ENCODE results near the gene ESAM.

ESAM gene

GRCh38 chr11:124769806-124770774 lies 8.0 kb upstream of the ESAM start:
- no peak overlapping the region for H3K27ac ChIP-seq

GRCh38 chr11:124768914-124769313 lies 6.8 kb upstream of the ESAM start:
- TF ChIP-seq CTCF (conservative IDR thresholded peaks at IDR 0.05): no peak
- TF ChIP-seq ZFX (IDR thresholded peaks at IDR 0.05): no peak
- no peak overlapping the region for H3K27ac ChIP-seq

More at GRCh38 chr11:124769806-124770774, 8.0 kb upstream of the ESAM start:
- TF ChIP-seq ZFX (IDR thresholded peaks at IDR 0.05): no peak
- TF ChIP-seq CTCF (conservative IDR thresholded peaks at IDR 0.05): no peak

GRCh38 chr11:124766156-124766555 lies 4.1 kb upstream of the ESAM start:
- no peak overlapping the region for H3K27ac ChIP-seq
- no peak for TF ChIP-seq ZFX (IDR thresholded peaks at IDR 0.05)

GRCh38 chr11:124763156-124763947 lies 1.3 kb upstream of the ESAM start:
- peak overlapping the region; percentile 53 for H3K27ac ChIP-seq

GRCh38 chr11:124762624-124763155 lies 600 bp upstream of the ESAM start:
- TF ChIP-seq CTCF (conservative IDR thresholded peaks at IDR 0.05): no peak
- no peak for TF ChIP-seq ZFX (IDR thresholded peaks at IDR 0.05)
- H3K27ac ChIP-seq: peak overlapping the region; percentile 14; the same call in 1 of the 2 replicates

More at GRCh38 chr11:124763156-124763947, 1.3 kb upstream of the ESAM start:
- TF ChIP-seq ZFX (IDR thresholded peaks at IDR 0.05): no peak
- TF ChIP-seq CTCF (conservative IDR thresholded peaks at IDR 0.05): peak; percentile 93

- TF ChIP-seq ZFX (IDR thresholded peaks at IDR 0.05): no peak
- TF ChIP-seq CTCF (conservative IDR thresholded peaks at IDR 0.05): no peak
- no peak overlapping the region for H3K27ac ChIP-seq
These were observed 587 bp downstream of the ESAM start for GRCh38 chr11:124761301-124762104.

- H3K27ac ChIP-seq: no peak overlapping the region
- TF ChIP-seq ZFX (IDR thresholded peaks at IDR 0.05) (no peak), CTCF (conservative IDR thresholded peaks at IDR 0.05) (no peak)
These were observed 1.3 kb downstream of the ESAM start for GRCh38 chr11:124760806-124761205.

Measured in C4-2B (cell line).